Smooth muscle cell of the umbilical artery (primary cell): ENCODE measurements around the gene PPM1M. TPM values are rescaled to one million over a fixed set of nuclear protein-coding genes. Genes with fewer than 3 reads are reported as not detected.

Source experiments
- total RNA-seq: library from RNA; depleted of rRNA; stranded (reverse); fragments of >200 nt; gene quantifications from 2 replicates; pipeline ENCODE4 v1.2.3, GENCODE V29; 2014

PPM1M gene, protein sequence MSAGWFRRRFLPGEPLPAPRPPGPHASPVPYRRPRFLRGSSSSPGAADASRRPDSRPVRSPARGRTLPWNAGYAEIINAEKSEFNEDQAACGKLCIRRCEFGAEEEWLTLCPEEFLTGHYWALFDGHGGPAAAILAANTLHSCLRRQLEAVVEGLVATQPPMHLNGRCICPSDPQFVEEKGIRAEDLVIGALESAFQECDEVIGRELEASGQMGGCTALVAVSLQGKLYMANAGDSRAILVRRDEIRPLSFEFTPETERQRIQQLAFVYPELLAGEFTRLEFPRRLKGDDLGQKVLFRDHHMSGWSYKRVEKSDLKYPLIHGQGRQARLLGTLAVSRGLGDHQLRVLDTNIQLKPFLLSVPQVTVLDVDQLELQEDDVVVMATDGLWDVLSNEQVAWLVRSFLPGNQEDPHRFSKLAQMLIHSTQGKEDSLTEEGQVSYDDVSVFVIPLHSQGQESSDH
- 23.2 and 23.4 TPM in 2 replicates for total RNA-seq

DNA sequence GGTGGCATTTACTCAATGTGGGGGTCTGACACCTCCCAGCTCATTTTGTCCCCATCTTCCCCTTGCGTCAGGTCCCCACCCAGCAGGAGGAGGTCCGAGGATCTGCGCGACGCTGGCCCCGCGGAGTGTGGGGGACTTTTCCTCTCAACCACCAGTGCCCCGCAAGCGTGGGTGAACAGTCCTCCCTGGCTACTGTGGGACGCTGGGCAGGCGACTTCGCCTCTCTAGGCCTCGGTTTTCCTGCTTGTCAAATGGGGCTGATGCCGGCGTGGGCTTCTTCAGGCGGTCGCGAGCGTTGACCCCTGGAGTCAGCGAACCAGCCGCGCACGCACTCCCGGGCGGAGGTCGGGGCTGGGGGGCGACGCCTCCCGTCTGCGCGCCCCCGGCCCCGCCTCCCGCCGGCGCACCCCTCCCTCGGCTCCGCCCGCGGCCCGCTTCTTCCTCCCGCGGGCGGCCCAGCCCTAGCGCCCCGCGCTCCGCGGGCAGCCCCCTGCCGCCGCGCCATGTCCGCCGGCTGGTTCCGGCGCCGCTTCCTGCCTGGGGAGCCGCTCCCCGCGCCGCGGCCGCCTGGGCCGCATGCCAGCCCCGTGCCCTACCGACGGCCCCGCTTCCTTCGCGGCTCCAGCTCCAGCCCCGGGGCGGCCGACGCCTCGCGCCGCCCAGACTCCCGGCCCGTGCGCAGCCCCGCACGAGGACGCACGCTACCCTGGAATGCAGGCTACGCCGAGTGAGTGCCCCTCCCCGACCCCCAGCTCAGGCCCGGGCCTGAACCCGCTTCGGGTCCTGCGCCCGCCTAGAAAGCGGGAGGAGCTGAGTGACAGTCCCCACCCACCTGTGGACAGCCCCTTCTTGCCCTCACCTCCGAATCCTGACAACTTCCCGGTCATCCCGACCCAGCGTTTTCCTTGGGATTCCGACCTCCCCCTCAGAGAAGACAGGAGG is at the start of gene PPM1M:
Gene PPM1M (plus strand): TSS at position 438 of the 942 bp plus-strand sequence. CDS start 66 bp downstream, at position 504.

DNA sequence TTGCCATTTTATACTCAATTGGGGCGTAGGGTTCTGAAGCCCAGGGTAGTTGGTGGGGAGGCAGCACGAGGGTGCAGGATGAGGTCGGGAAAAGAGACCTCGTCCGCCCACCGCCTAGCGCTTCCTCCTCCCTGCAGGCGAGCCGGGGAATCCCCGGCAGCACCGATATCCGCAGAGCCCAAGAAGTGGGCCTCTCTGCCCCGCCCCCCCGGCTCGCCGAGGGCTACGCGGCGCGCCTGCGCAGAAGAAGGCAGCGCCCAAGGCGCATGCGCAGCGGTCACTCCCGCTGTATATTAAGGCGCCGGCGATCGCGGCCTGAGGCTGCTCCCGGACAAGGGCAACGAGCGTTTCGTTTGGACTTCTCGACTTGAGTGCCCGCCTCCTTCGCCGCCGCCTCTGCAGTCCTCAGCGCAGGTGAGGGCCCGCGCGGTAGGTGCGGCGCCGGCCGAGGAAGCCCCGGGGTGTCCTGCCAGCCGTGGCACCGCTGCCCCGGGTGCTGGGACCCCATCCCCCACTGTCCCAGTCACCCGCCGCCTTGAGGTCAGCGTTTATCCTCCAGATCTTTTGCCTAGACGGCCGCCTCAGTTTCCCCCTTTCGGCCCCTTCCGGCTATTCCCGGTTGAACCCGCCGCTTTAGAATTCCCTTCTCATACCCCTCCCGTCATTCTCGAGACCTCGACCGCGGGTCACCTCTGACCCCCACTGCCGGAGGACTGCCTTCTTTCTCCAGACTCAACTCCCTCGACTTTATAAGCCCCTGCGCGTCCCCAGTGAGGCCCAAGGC is 47.5 kb upstream of the PPM1M start, which contains the start of gene ALAS1:
Gene ALAS1 (plus strand): TSS at position 319 of the 784 bp plus-strand sequence. CDS start 1,082 bp downstream, outside the sequence.

DNA sequence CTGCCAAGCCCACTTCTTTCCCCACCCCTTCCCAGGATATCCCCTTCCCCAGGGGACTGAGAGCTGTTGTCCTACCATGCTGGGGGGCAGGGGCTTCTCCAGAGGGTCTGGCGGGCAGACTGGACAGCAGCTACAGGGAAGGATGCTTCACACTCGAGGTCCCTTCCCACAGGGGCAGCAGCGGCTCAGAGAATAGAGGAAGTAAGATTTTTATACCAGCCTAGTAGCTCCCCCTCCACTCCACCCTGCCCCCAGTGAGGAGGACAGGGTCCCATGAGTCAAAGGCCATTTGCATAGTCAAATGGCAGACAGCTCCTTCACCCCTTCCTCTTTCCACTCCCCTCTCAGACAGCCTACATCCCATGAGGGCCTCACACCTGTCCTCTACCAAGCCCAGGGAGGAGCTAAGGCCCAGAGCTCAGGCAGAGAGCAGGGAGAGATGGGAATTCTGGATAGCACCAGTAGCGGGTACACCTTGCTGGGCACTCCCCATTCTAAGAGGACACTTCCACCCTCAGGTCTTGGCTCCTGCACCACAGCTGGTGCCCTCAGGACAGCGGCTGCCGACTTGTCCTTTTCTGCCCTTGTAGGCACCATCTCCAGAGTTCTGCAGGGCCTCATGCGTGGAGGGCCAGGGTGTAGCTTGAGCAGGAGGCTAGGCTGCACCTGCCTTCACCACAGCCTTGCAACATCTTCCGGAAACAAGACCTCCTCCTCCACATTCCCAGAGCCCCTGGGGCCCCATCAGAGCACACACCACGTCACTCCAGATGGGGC is 19.9 kb upstream of the PPM1M start, which contains the start of gene TLR9:
Gene TLR9 (minus strand): TSS at position 194 of the 777 bp plus-strand sequence. CDS start 116 bp downstream, at position 78.

DNA sequence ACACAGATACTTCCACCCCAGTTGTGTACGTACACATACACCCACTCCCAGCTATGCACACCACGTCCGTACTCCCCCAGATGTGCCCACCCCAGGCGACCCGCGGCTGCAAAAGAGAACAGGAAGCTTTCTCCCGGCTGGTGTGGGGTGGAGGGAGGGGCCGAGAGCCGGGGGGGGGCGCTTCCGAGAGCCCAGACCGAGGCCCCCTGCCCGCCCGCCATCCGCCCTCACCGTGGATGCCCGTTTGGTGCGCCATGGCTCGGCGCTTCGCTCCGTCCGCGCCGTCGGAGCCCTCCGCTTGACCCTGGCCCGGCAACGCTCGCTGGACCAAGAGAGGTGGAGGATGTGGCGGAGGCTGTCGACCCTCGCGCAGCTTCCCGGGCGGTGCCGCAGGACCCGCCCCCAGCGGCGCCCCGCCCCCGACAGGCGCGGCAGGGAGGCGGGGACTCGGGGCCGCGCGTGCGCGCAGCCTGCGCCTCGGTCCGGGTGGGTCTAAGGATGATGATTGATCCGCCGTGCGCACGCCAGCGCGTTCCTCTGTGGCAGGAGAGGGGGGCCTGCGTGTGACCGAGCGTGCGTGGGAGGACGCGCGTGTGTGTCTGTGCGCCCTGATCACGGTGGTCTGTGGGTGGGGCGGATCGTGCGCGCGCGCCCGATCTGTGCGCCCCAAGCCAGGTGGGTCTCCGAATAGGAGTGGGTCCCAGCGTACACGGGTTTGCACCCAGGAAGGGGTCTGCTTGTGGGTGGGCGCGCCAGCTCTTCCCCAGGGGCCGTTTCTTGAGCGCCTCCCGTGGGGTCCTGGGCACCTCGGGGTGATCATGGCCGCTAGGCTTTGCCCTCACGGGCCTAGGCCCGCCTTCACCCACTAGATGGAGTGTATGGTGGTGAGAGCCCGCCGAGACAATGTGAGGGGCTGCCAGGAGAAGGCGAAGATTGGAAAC is 6.5 kb upstream of the PPM1M start, which contains the start of gene TWF2:
Gene TWF2 (minus strand): TSS at position 398 of the 941 bp plus-strand sequence. CDS start 142 bp downstream, at position 256.

DNA sequence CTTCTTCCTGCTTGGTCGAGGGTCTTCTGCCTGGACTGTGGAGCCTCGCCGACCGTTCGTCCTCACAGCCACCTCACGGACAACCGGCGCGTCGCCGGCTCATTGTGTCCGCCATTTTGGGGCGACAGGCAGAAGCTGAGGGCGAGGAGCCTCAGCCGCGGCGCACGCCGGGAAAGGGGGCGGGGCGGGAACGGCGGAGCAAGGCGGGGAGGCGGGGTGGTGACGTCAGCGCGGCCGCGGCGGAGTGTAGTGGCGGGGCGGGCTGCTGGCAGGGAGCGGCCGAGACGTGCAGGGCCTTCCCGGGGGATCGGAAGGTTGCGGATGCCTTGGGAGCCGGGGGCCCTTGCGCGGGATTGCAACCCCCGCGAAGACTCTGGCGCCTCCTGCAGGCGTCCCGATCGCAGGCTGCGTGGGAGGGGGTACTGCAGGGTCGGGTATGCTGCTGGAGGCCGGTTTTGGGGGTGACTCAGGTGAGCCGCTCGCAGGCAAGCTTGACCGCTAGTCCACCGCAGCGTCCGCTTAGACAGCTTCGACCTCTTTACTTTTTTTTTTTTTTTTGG is 33.0 kb downstream of the PPM1M start, which contains the start of gene WDR82:
Gene WDR82 (minus strand): TSS at position 140 of the 560 bp plus-strand sequence. CDS start 288 bp downstream, outside the sequence.

Other genes starting within 250 kb of the PPM1M start
- gene RPL29, start 249.9 kb upstream of the PPM1M start, total RNA-seq, result 572 and 1,193 TPM in 2 replicates
- gene DUSP7, start 189.2 kb upstream of the PPM1M start, total RNA-seq, result 5.9 and 12.9 TPM in 2 replicates
- 1.5 and 5.7 TPM in 2 replicates for gene POC1A, start 91.3 kb upstream of the PPM1M start, total RNA-seq
- 46.3 and 53.3 TPM in 2 replicates for gene ALAS1, start 47.6 kb upstream of the PPM1M start, total RNA-seq
- gene TLR9, start 20.1 kb upstream of the PPM1M start, total RNA-seq, result under 0.01 TPM in 1 of 2 replicates, not detected in the other
- gene TWF2, start 6.6 kb upstream of the PPM1M start, total RNA-seq, result 91.8 and 107 TPM in 2 replicates
- gene WDR82, start 32.9 kb downstream of the PPM1M start, total RNA-seq, result 65.0 and 79.3 TPM in 2 replicates
- 5.6 and 6.2 TPM in 2 replicates for gene GLYCTK, start 42.1 kb downstream of the PPM1M start, total RNA-seq
- gene DNAH1, start 70.6 kb downstream of the PPM1M start, total RNA-seq, result 3.0 and 5.6 TPM in 2 replicates
- 40.7 and 52.1 TPM in 2 replicates for gene BAP1, start 164.2 kb downstream of the PPM1M start, total RNA-seq
- gene PHF7, start 164.9 kb downstream of the PPM1M start, total RNA-seq, result 2.4 and 3.6 TPM in 2 replicates
- 0.09 TPM in 1 of 2 replicates, not detected in the other for gene SEMA3G, start 199.3 kb downstream of the PPM1M start, total RNA-seq
- 0.89 TPM in 1 of 2 replicates, not detected in the other for gene TNNC1, start 208.3 kb downstream of the PPM1M start, total RNA-seq
- 102 and 113 TPM in 2 replicates for gene NISCH, start 209.8 kb downstream of the PPM1M start, total RNA-seq
- 1.1 and 1.2 TPM in 2 replicates for gene STAB1, start 249.6 kb downstream of the PPM1M start, total RNA-seq